GM23248 (cell line): Measurements from ENCODE around the gene CASS4. TPM values are rescaled to one million over a fixed set of nuclear protein-coding genes. Genes with fewer than 3 reads are reported as not detected.

ENCODE experiments used
- DNase-seq: peaks from one replicate; pipeline ENCODE4 v3.0.0-alpha.2; 2015
- H2AFZ ChIP-seq: fragments of 200-600 bp; sonication (generic); 2 replicates; pipeline ENCODE4 v1.6.1; 2016; ENCODE audit warnings: antibody characterized with exemption
- H3F3A ChIP-seq: fragments of 200-600 bp; sonication (generic); 2 replicates; pipeline ENCODE4 v1.6.1; 2016; ENCODE audit warnings: mild to moderate bottlenecking, antibody characterized with exemption, mixed run types; ENCODE audit not compliant: insufficient read depth
- H3K27ac ChIP-seq: fragments of 200-600 bp; sonication (generic); 2 replicates; pipeline ENCODE4 v1.5.1; 2016; ENCODE audit warnings: mild to moderate bottlenecking
- H3K27me3 ChIP-seq: fragments of 200-600 bp; sonication (generic); replicated peaks from 2 replicates; pipeline ENCODE4 v1.6.1; 2016; ENCODE audit warnings: mild to moderate bottlenecking; ENCODE audit not compliant: insufficient read depth
- H3K36me3 ChIP-seq: fragments of 200-600 bp; sonication (generic); 2 replicates; pipeline ENCODE4 v1.6.1; 2016; ENCODE audit warnings: low read depth, mild to moderate bottlenecking
- H3K4me1 ChIP-seq: fragments of 200-600 bp; sonication (generic); 2 replicates; pipeline ENCODE4 v1.6.1; 2016; ENCODE audit warnings: mild to moderate bottlenecking; ENCODE audit not compliant: insufficient read depth
- H3K4me2 ChIP-seq: fragments of 200-600 bp; sonication (generic); one replicate; pipeline ENCODE4 v1.6.1; 2016; ENCODE audit warnings: mild to moderate bottlenecking; ENCODE audit not compliant: unreplicated experiment
- H3K4me3 ChIP-seq: fragments of 200-600 bp; sonication (generic); 2 replicates; pipeline ENCODE4 v1.5.1; 2016; ENCODE audit warnings: mild to moderate bottlenecking
- H3K79me2 ChIP-seq: fragments of 200-600 bp; sonication (generic); 2 replicates; pipeline ENCODE4 v1.6.1; 2016; ENCODE audit warnings: mild to moderate bottlenecking; ENCODE audit not compliant: insufficient read depth
- H3K9ac ChIP-seq: fragments of 200-600 bp; sonication (generic); 2 replicates; pipeline ENCODE4 v1.6.1; 2016; ENCODE audit warnings: mild to moderate bottlenecking
- H3K9me2 ChIP-seq: fragments of 200-600 bp; sonication (generic); 2 replicates; pipeline ENCODE4 v1.6.1; 2016; ENCODE audit warnings: mixed run types, mild to moderate bottlenecking, moderate library complexity; ENCODE audit not compliant: insufficient read depth
- H3K9me3 ChIP-seq: fragments of 200-600 bp; sonication (generic); one replicate; pipeline ENCODE4 v1.6.1; 2017; ENCODE audit warnings: low read depth
- H4K20me1 ChIP-seq: fragments of 200-600 bp; sonication (generic); 2 replicates; pipeline ENCODE4 v1.6.0; 2016; ENCODE audit not compliant: insufficient read depth
- EZH2 ChIP-seq: fragments of 200-600 bp; sonication (generic); IDR thresholded peaks from 2 replicates; pipeline ENCODE4 v1.6.1; 2018; ENCODE audit warnings: antibody characterized with exemption, mild to moderate bottlenecking; ENCODE audit not compliant: insufficient read depth, poor library complexity, severe bottlenecking
- EZH2phosphoT487 ChIP-seq: fragments of 200-600 bp; sonication (generic); IDR thresholded peaks from 2 replicates; pipeline ENCODE4 v1.6.1; 2018; ENCODE audit warnings: antibody characterized with exemption, moderate library complexity, mild to moderate bottlenecking, low read depth; ENCODE audit not compliant: insufficient read depth
- WGBS, 2 experiments: methylation state at CpG; one replicate each; pipeline ENCODE4 v1.1.6; 2015 to 2017; ENCODE audit warnings: low lambda C conversion rate in 2 of 2, low coverage in 1 of 2; ENCODE audit errors: missing lambda C conversion rate in 2 of 2; 5-methylcytosine and 5-hydroxymethylcytosine counted together
- in situ Hi-C: fragments of 300-500 bp; cut with MboI; formaldehyde crosslinking; loops from 2 replicates; pipeline ENCODE4 v1.15.0; 2020
- polyA plus RNA-seq: library from polyadenylated mRNA; unstranded; fragments of >200 nt; fragmentation: Nextera tagmentation; extraction: Ambion mirVana; gene quantifications from 2 replicates; pipeline ENCODE4 v1.2.1, GENCODE V29; 2016
- total RNA-seq: library from RNA; depleted of rRNA; stranded (reverse); fragments of >200 nt; shearing (Covaris generic); gene quantifications from 2 replicates; pipeline ENCODE4 v1.2.3, GENCODE V29; 2014

Gene CASS4
- total and polyA plus RNA-seq, 2 experiments from 2014 or later, result 10.4 to 19.2 TPM

DNA sequence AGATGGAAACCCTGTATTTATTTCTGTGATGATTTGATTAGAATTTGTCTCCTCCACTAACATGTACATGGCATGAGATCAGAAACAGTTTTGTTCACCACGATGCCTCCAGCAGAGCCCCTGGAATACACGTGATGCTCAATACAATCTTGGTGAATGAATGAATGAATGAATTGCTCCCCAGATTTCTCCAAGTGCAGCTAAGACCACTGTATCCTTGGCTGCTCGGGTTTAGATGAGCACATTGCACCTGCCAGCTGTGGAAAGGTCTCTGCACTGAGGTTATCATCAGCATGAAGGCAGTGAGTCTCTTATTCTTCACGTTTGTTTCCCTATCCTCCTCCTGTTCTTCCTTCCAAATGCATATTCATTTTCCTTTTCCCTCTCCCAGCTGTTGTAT is 17.9 kb downstream of the CASS4 start:
- Histone ChIP-seq H3K4me3 (no peak overlapping the region), H3K79me2 (peaks cover 49% of the 10 kb centered on the region), H3K27ac (peak overlapping the region; percentile 87), H3K4me1 (peaks cover 58% of the 10 kb centered on the region), H3F3A (peaks cover 72% of the 10 kb centered on the region), H3K9me2 (no peaks in the 10 kb centered on the region), H3K36me3 (no peaks in the 10 kb centered on the region), H2AFZ (no peak overlapping the region), H4K20me1 (no peaks in the 10 kb centered on the region), H3K27me3 (no peaks in the 10 kb centered on the region), H3K9ac (peak overlapping the region; percentile 60), H3K9me3 (no peaks in the 10 kb centered on the region), H3K4me2 (peak overlapping the region; percentile 25)
- WGBS, 2 experiments, result 45 to 48% methylated on average over 4 of the region's 4 CpGs
- peak; percentile 18 for DNase-seq
- in situ Hi-C loops, result no loop called here
- TF ChIP-seq EZH2phosphoT487 (no peak), EZH2 (no peak)

DNA sequence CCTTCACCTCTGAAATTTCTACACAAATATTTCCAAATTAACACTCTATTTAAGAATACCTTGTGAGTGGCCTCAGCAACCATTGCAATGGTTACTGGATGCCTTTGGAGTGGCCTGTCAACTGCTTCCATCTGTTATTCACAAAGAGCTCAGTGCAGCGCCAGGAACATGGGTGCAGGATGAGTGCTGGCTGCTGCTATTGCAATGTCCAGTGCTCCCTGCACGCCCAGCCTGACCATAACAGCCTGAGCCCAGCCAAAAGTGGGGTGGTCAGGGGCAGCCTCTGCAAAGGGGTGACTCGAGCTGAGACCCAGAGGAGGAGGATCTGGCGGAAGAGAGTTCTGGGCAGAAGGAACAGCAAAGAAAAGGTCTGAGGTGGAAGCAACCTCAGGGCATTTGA is 18.4 kb downstream of the CASS4 start:
- WGBS, 2 experiments, result 47 to 58% methylated on average over 4 of the region's 4 CpGs
- TF ChIP-seq EZH2 (no peak), EZH2phosphoT487 (no peak)
- Histone ChIP-seq H3K27ac (peak overlapping the region; percentile 87), H2AFZ (0 out of 2 replicates have a peak overlapping the region, but pooled peaks have one; percentile 3), H4K20me1 (no peaks in the 10 kb centered on the region), H3K27me3 (no peaks in the 10 kb centered on the region), H3K9ac (peak overlapping the region; percentile 60), H3K9me3 (no peaks in the 10 kb centered on the region), H3K4me1 (peaks cover 63% of the 10 kb centered on the region), H3F3A (peaks cover 77% of the 10 kb centered on the region), H3K9me2 (no peaks in the 10 kb centered on the region), H3K79me2 (peaks cover 48% of the 10 kb centered on the region), H3K4me3 (no peak overlapping the region), H3K36me3 (no peaks in the 10 kb centered on the region), H3K4me2 (no peak overlapping the region)
- in situ Hi-C loops, result no loop called here
- peak; percentile 41 for DNase-seq

DNA sequence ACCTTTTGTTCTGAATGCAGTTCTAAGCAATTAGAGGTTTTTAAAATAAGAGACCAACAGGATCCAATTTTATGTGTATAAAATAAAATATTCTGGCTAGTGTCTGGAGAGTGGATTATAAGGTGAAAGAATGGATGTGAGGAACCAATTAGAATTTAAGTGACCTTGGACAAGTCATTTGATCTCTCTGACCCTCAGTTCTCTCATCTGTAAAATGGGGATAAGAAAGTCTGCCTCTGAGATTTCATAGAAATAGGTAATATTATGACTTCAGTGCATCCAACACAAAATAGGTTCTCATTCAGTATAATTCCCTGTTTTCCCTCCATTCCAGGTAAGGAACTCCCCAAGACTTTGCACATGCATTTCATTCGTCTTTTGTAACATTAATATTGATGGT is 18.9 kb downstream of the CASS4 start:
- Histone ChIP-seq H3K4me1 (peaks cover 63% of the 10 kb centered on the region), H3F3A (peaks cover 80% of the 10 kb centered on the region), H3K79me2 (peaks cover 48% of the 10 kb centered on the region), H4K20me1 (no peaks in the 10 kb centered on the region), H3K4me3 (no peak overlapping the region), H3K9me2 (no peaks in the 10 kb centered on the region), H3K27me3 (no peaks in the 10 kb centered on the region), H3K27ac (peak overlapping the region; percentile 87), H3K9me3 (no peaks in the 10 kb centered on the region), H2AFZ (no peak overlapping the region), H3K9ac (no peak overlapping the region), H3K4me2 (no peak overlapping the region), H3K36me3 (no peaks in the 10 kb centered on the region)
- WGBS, 2 experiments, result 68 to 77% methylated on average over 1 of the region's 1 CpG
- in situ Hi-C loops, result no loop called here
- TF ChIP-seq EZH2, result no peak
- no peak for TF ChIP-seq EZH2phosphoT487
- no peak for DNase-seq

DNA sequence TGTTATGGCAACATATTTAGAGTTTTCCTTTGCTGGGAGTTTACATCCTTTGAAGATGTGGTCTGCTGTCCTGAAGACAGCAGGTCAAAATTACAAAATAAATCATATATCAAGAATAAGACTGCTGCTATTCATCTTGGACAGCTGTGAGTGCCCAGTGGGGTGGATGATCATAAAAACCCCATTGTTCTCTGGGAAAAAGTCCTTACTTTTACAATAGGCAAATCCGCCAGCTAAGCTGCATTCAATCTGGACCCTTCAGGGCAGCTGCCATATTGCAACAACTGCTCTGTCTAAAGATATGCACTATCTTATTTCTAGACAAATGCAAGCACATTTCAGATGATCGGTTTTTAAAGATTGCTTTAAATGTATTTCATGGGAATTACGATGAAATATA is 19.4 kb downstream of the CASS4 start:
- H3K4me1 ChIP-seq, result peaks cover 63% of the 10 kb centered on the region
- H3K9ac ChIP-seq, result no peak overlapping the region
- peak overlapping the region; percentile 97; the same call in 1 of the 2 replicates for H3K27ac ChIP-seq
- H3K4me2 ChIP-seq, result no peak overlapping the region
- in situ Hi-C loops, result no loop called here
- H2AFZ ChIP-seq, result no peak overlapping the region
- H3K9me2 ChIP-seq, result no peaks in the 10 kb centered on the region
- 59 to 64% methylated on average over 3 of the region's 3 CpGs for WGBS, 2 experiments
- no peak for TF ChIP-seq EZH2phosphoT487
- no peak for DNase-seq
- no peaks in the 10 kb centered on the region for H4K20me1 ChIP-seq
- no peaks in the 10 kb centered on the region for H3K9me3 ChIP-seq
- no peaks in the 10 kb centered on the region for H3K27me3 ChIP-seq
- no peak overlapping the region for H3K4me3 ChIP-seq
- H3K36me3 ChIP-seq, result no peaks in the 10 kb centered on the region
- peaks cover 46% of the 10 kb centered on the region for H3K79me2 ChIP-seq
- peaks cover 80% of the 10 kb centered on the region for H3F3A ChIP-seq
